DND-41 (cell line): ENCODE data around the gene TIE1.

Experiments used
- ATAC-seq: fragments of 200-7000 bp; cut with Tn5 transposase; 3 replicates; pipeline ENCODE4 v1.9.1; 2021; ENCODE audit warnings: low read depth; ENCODE audit not compliant: insufficient read depth
- DNase-seq: peaks from one replicate; pipeline ENCODE4 v3.0.0-alpha.2; 2020
- H2AFZ ChIP-seq: 2 replicates; pipeline ENCODE4 v1.6.0; 2012; ENCODE audit warnings: low read depth, low read length
- H3K27ac ChIP-seq: 2 replicates; pipeline ENCODE4 v1.5.1; 2012; ENCODE audit warnings: low read length, inconsistent platforms
- H3K27me3 ChIP-seq: fragments of 200-600 bp; sonication (generic); 2 replicates; pipeline ENCODE4 v1.6.0; 2012; ENCODE audit warnings: low read length, mild to moderate bottlenecking, inconsistent platforms; ENCODE audit not compliant: insufficient read depth, poor library complexity
- H3K36me3 ChIP-seq: 2 replicates; pipeline ENCODE4 v1.5.1; 2012; ENCODE audit warnings: low read length, inconsistent platforms; ENCODE audit not compliant: insufficient read depth
- H3K4me1 ChIP-seq: 2 replicates; pipeline ENCODE4 v1.5.1; 2012; ENCODE audit warnings: mild to moderate bottlenecking, low read length; ENCODE audit not compliant: insufficient read depth
- H3K4me2 ChIP-seq: 2 replicates; pipeline ENCODE4 v1.6.0; 2012; ENCODE audit warnings: mild to moderate bottlenecking, moderate library complexity, low read length, inconsistent platforms; ENCODE audit not compliant: insufficient read depth
- H3K4me3 ChIP-seq, 2 experiments: fragments of 200-600 bp in 1 of 2; shearing (Covaris generic) in 1 of 2; 2 replicates each; pipeline ENCODE4 v1.5.1; 2012 to 2016; ENCODE audit warnings: inconsistent platforms in 2 of 2, low read length in 2 of 2, mild to moderate bottlenecking in 2 of 2, low read depth in 1 of 2, moderate library complexity in 1 of 2
- H3K79me2 ChIP-seq: 2 replicates; pipeline ENCODE4 v1.6.0; 2012; ENCODE audit warnings: low read length, inconsistent platforms; ENCODE audit not compliant: insufficient read depth
- H3K9ac ChIP-seq: 2 replicates; pipeline ENCODE4 v1.6.0; 2012; ENCODE audit warnings: low read depth, mild to moderate bottlenecking, inconsistent platforms, low read length, moderate library complexity
- H3K9me3 ChIP-seq: 2 replicates; pipeline ENCODE4 v1.5.1; 2012; ENCODE audit warnings: low read length, moderate library complexity, mild to moderate bottlenecking, inconsistent platforms; ENCODE audit not compliant: insufficient read depth, severe bottlenecking
- H4K20me1 ChIP-seq: 2 replicates; pipeline ENCODE4 v1.6.0; 2012; ENCODE audit warnings: low read length; ENCODE audit not compliant: insufficient read depth
- CTCF ChIP-seq: IDR thresholded peaks from 2 replicates; pipeline ENCODE4 v1.5.1; 2012; ENCODE audit warnings: borderline replicate concordance, low read length, moderate library complexity, mild to moderate bottlenecking; ENCODE audit not compliant: poor library complexity, severe bottlenecking; ENCODE audit errors: extremely low read depth
- EZH2 ChIP-seq: IDR thresholded peaks from 3 replicates; pipeline ENCODE4 v1.6.1; 2012; ENCODE audit warnings: borderline replicate concordance, low read depth, mild to moderate bottlenecking, moderate library complexity, low read length, inconsistent platforms; ENCODE audit not compliant: severe bottlenecking

The TIE1 gene

GRCh38 chr1:43273708-43274107 lies 27.1 kb upstream of the TIE1 start:
- DNase-seq (no peak), ATAC-seq (no peak)
- peak overlapping the region in 1 of 2 experiments; percentile 23; a peak in 2 of 4 replicates for H3K4me3 ChIP-seq
- H3K9me3 ChIP-seq = peaks cover 8% of the 10 kb centered on the region
- H3K4me2 ChIP-seq = no peak overlapping the region
- TF ChIP-seq CTCF (no peak), EZH2 (no peak)
- H3K27ac ChIP-seq = peak overlapping the region; percentile 74
- H2AFZ ChIP-seq = peak overlapping the region; percentile 73
- H4K20me1 ChIP-seq = no peaks in the 10 kb centered on the region
- H3K9ac ChIP-seq = no peak overlapping the region
- no peaks in the 10 kb centered on the region for H3K79me2 ChIP-seq
- no peaks in the 10 kb centered on the region for H3K27me3 ChIP-seq
- H3K36me3 ChIP-seq = no peaks in the 10 kb centered on the region
- H3K4me1 ChIP-seq = peaks cover 13% of the 10 kb centered on the region

GRCh38 chr1:43274125-43274803 lies 26.5 kb upstream of the TIE1 start:
- Histone ChIP-seq H3K36me3 (no peaks in the 10 kb centered on the region), H3K9ac (no peak overlapping the region; the same call in 1 of the 2 replicates), H3K4me3 (peak overlapping the region in 1 of 2 experiments; percentile 23; a peak in 2 of 4 replicates), H3K27me3 (no peaks in the 10 kb centered on the region), H3K9me3 (peaks cover 8% of the 10 kb centered on the region), H3K79me2 (no peaks in the 10 kb centered on the region), H4K20me1 (no peaks in the 10 kb centered on the region), H3K4me1 (peaks cover 13% of the 10 kb centered on the region), H2AFZ (peak overlapping the region; percentile 73), H3K4me2 (peak overlapping the region; percentile 38), H3K27ac (peak overlapping the region; percentile 74)
- TF ChIP-seq EZH2 = no peak
- no peak for TF ChIP-seq CTCF
- peak; percentile 82 for DNase-seq
- peak; percentile 99 for ATAC-seq

- TF ChIP-seq EZH2 = no peak
- Histone ChIP-seq H3K9me3 (peaks cover 8% of the 10 kb centered on the region), H3K79me2 (no peaks in the 10 kb centered on the region), H4K20me1 (no peaks in the 10 kb centered on the region), H3K4me3 (peak overlapping the region in 1 of 2 experiments; percentile 23; a peak in 2 of 4 replicates), H3K27me3 (no peaks in the 10 kb centered on the region), H3K9ac (no peak overlapping the region; the same call in 1 of the 2 replicates), H2AFZ (peak overlapping the region; percentile 73), H3K4me2 (peak overlapping the region; percentile 38), H3K27ac (peak overlapping the region; percentile 74), H3K36me3 (no peaks in the 10 kb centered on the region), H3K4me1 (peaks cover 13% of the 10 kb centered on the region)
- DNase-seq (no peak), ATAC-seq (no peak; the same call in 2 of the 3 replicates)
Measured at GRCh38 chr1:43274804-43275180, 26.0 kb upstream of the TIE1 start.

GRCh38 chr1:43275826-43276620 lies 24.8 kb upstream of the TIE1 start:
- no peak overlapping the region for H2AFZ ChIP-seq
- peaks cover 13% of the 10 kb centered on the region for H3K4me1 ChIP-seq
- peaks cover 8% of the 10 kb centered on the region for H3K9me3 ChIP-seq
- H3K36me3 ChIP-seq = no peaks in the 10 kb centered on the region
- no peak for ATAC-seq
- TF ChIP-seq CTCF = no peak
- no peak for TF ChIP-seq EZH2
- H4K20me1 ChIP-seq = no peaks in the 10 kb centered on the region
- no peak overlapping the region for H3K4me2 ChIP-seq
- no peaks in the 10 kb centered on the region for H3K79me2 ChIP-seq
- no peak for DNase-seq
- no peak overlapping the region for H3K9ac ChIP-seq
- H3K4me3 ChIP-seq = no peak overlapping the region
- no peak overlapping the region for H3K27ac ChIP-seq
- no peaks in the 10 kb centered on the region for H3K27me3 ChIP-seq
